Stimulated activated CD8-positive, alpha-beta memory T cell treated with anti-CD3 and anti-CD28 coated beads, Interleukin-7, amount 100 ng/mL, for 48 hours (primary cell): ENCODE data around the gene USP35.
"Not testable (repeated sequence)": the region's sequence is repeated elsewhere in the genome, so short reads cannot be mapped to it uniquely, and the experiment has no call there.

Source experiments
- DNase-seq, 2 donors: peaks; one replicate each; pipeline ENCODE4 v3.0.0-alpha.2; 2020; ENCODE audit warnings: low read depth in 1 of 2; ENCODE audit errors: extremely low read depth in 1 of 2

USP35 gene

GRCh38 chr11:78168539-78169477, 19.9 kb upstream of the USP35 start:
- no peak for DNase-seq

- DNase-seq = no peak
Observed at GRCh38 chr11:78170413-78170812, 18.3 kb upstream of the USP35 start.

GRCh38 chr11:78170874-78171549, 17.7 kb upstream of the USP35 start:
- no peak for DNase-seq

- no peak for DNase-seq
Observed at GRCh38 chr11:78171951-78172350, 16.8 kb upstream of the USP35 start.

GRCh38 chr11:78175862-78176261, 12.9 kb upstream of the USP35 start:
- DNase-seq = not testable (repeated sequence)

- no peak for DNase-seq
Observed at GRCh38 chr11:78176605-78177141, 12.0 kb upstream of the USP35 start.

GRCh38 chr11:78177216-78177615, 11.5 kb upstream of the USP35 start:
- no peak for DNase-seq

GRCh38 chr11:78179459-78180071, 9.2 kb upstream of the USP35 start:
- DNase-seq = no peak

- no peak for DNase-seq
Observed at GRCh38 chr11:78180751-78181150, 8.0 kb upstream of the USP35 start.

- no peak for DNase-seq
Observed at GRCh38 chr11:78181185-78181584, 7.5 kb upstream of the USP35 start.

GRCh38 chr11:78187366-78188285, 1.1 kb upstream of the USP35 start:
- DNase-seq = peak; percentile 59 to 82

GRCh38 chr11:78189174-78189724, 530 bp downstream of the USP35 start:
- no peak for DNase-seq

- DNase-seq = no peak
Observed at GRCh38 chr11:78189851-78190250, 1.1 kb downstream of the USP35 start.

- no peak for DNase-seq
Observed at GRCh38 chr11:78190374-78190773, 1.7 kb downstream of the USP35 start.

GRCh38 chr11:78190871-78191538, 2.3 kb downstream of the USP35 start:
- DNase-seq = no peak

GRCh38 chr11:78192223-78192719, 3.6 kb downstream of the USP35 start:
- no peak for DNase-seq

GRCh38 chr11:78192911-78193351, 4.2 kb downstream of the USP35 start:
- DNase-seq = no peak

GRCh38 chr11:78193806-78194205, 5.1 kb downstream of the USP35 start:
- DNase-seq = no peak

GRCh38 chr11:78194490-78194889, 5.8 kb downstream of the USP35 start:
- no peak for DNase-seq
